Hepatocyte (in vitro differentiated cells): ENCODE results near the gene PLCB4. TPM values are rescaled to one million over a fixed set of nuclear protein-coding genes. Genes with fewer than 3 reads are reported as not detected.

Experiments
- DNase-seq: peaks from one replicate; pipeline ENCODE4 v3.0.0-alpha.2; 2016; ENCODE audit warnings: low spot score
- H2AFZ ChIP-seq: fragments of 200-600 bp; sonication (generic); 2 replicates; pipeline ENCODE4 v1.6.0; 2016; ENCODE audit warnings: antibody characterized with exemption, mild to moderate bottlenecking
- H3K27ac ChIP-seq: fragments of 200-600 bp; sonication (generic); 2 replicates; pipeline ENCODE4 v1.5.1; 2016; ENCODE audit warnings: mild to moderate bottlenecking
- H3K27me3 ChIP-seq: fragments of 200-600 bp; sonication (generic); 2 replicates; pipeline ENCODE4 v1.6.1; 2016
- H3K36me3 ChIP-seq: fragments of 200-600 bp; sonication (generic); replicated peaks from 2 replicates; pipeline ENCODE4 v1.5.1; 2016; ENCODE audit warnings: low read depth; ENCODE audit not compliant: insufficient read depth
- H3K4me1 ChIP-seq: fragments of 200-600 bp; sonication (generic); 2 replicates; pipeline ENCODE4 v1.5.1; 2016; ENCODE audit warnings: mild to moderate bottlenecking, moderate library complexity; ENCODE audit not compliant: insufficient read depth
- H3K4me2 ChIP-seq: fragments of 200-600 bp; sonication (generic); 2 replicates; pipeline ENCODE4 v1.6.0; 2016
- H3K4me3 ChIP-seq: fragments of 200-600 bp; sonication (generic); 2 replicates; pipeline ENCODE4 v1.5.1; 2016; ENCODE audit warnings: mild to moderate bottlenecking
- H3K79me2 ChIP-seq: fragments of 200-600 bp; sonication (generic); 2 replicates; pipeline ENCODE4 v1.6.0; 2017; ENCODE audit warnings: mild to moderate bottlenecking
- H3K9me2 ChIP-seq: fragments of 200-600 bp; sonication (generic); replicated peaks from 2 replicates; pipeline ENCODE4 v1.6.0; 2017; ENCODE audit warnings: mild to moderate bottlenecking; ENCODE audit not compliant: insufficient read depth
- H3K9me3 ChIP-seq: fragments of 200-600 bp; sonication (generic); 2 replicates; pipeline ENCODE4 v1.5.1; 2016; ENCODE audit warnings: low read depth, mild to moderate bottlenecking
- H4K20me1 ChIP-seq: fragments of 200-600 bp; sonication (generic); 2 replicates; pipeline ENCODE4 v1.6.0; 2016; ENCODE audit warnings: mild to moderate bottlenecking; ENCODE audit not compliant: insufficient read depth, poor library complexity, severe bottlenecking
- CTCF ChIP-seq: fragments of 200-600 bp; sonication (generic); IDR thresholded peaks from 2 replicates; pipeline ENCODE4 v1.5.1; 2016; ENCODE audit warnings: antibody characterized with exemption, mild to moderate bottlenecking; ENCODE audit not compliant: poor library complexity
- EZH2 ChIP-seq: fragments of 200-600 bp; sonication (generic); IDR thresholded peaks from 2 replicates; pipeline ENCODE4 v1.6.1; 2016; ENCODE audit warnings: antibody characterized with exemption, mild to moderate bottlenecking, borderline replicate concordance
- EZH2phosphoT487 ChIP-seq: fragments of 200-600 bp; sonication (generic); IDR thresholded peaks from one replicate; pipeline ENCODE4 v1.6.1; 2018; ENCODE audit warnings: antibody characterized with exemption, mild to moderate bottlenecking, low read depth, moderate library complexity; ENCODE audit not compliant: unreplicated experiment, severe bottlenecking
- WGBS: methylation state at CpG from one replicate; pipeline ENCODE4 v1.1.6; 2016; ENCODE audit warnings: low lambda C conversion rate; ENCODE audit errors: missing lambda C conversion rate; 5-methylcytosine and 5-hydroxymethylcytosine counted together
- polyA plus RNA-seq: library from polyadenylated mRNA; unstranded; fragments of >200 nt; fragmentation: Nextera tagmentation; extraction: Ambion mirVana; gene quantifications from 2 replicates; pipeline ENCODE4 v1.2.1, GENCODE V29; 2016
- total RNA-seq: library from RNA; depleted of rRNA; stranded (reverse); fragments of >200 nt; gene quantifications from 2 replicates; pipeline ENCODE4 v1.2.3, GENCODE V29; 2014

Gene PLCB4
- total and polyA plus RNA-seq, 2 experiments from 2014 or later, result 6.4 to 15.0 TPM

DNA sequence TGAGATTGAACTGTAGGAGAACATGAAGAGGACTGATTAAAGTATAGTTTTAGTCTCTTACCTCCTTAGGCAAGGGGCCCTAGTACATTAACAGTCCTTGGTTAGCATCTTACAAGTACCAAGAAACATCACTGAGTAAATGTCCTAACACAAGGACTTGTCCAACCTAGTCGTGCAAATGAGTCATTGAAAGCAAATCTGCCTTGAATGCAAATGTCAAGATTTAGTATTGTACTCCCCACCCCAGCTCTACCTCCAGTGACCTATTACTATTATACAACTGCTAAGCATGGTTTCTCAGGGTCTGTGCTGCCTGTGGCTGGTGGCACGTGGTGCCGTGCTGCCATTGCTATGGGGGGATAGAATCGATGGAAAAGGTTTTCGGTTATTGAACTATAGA, 138.4 kb downstream of the PLCB4 start:
- no peaks in the 10 kb centered on the region for H3K4me1 ChIP-seq
- H3K9me2 ChIP-seq, result no peaks in the 10 kb centered on the region
- H3K27me3 ChIP-seq, result no peaks in the 10 kb centered on the region
- no peaks in the 10 kb centered on the region for H4K20me1 ChIP-seq
- H3K4me2 ChIP-seq, result no peak overlapping the region
- no peak for DNase-seq
- H3K9me3 ChIP-seq, result no peaks in the 10 kb centered on the region
- no peak overlapping the region for H2AFZ ChIP-seq
- H3K79me2 ChIP-seq, result no peaks in the 10 kb centered on the region
- no peak for TF ChIP-seq EZH2phosphoT487
- TF ChIP-seq EZH2, result no peak
- TF ChIP-seq CTCF, result no peak
- H3K27ac ChIP-seq, result no peak overlapping the region
- WGBS, result 91% methylated on average over 5 of the region's 5 CpGs
- H3K36me3 ChIP-seq, result no peaks in the 10 kb centered on the region
- H3K4me3 ChIP-seq, result no peak overlapping the region

DNA sequence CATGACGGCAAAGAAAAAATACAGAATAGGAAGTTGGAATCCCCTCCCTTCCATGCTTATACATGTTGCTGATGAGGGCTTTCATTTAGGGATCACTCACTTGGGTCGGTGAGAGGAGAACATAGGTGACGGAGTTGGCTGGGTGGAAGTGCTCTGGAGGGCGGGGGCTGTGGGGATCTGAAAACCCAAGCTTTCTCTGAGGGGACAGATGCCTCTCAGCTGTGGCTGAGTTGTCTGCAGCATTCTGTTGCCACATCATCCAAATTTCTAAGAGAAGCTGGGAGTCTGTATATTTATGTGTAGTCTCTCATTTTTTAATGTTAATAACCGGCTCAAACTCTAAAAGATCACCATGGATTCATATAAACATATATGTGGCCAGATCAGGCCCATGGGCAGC, 141.5 kb downstream of the PLCB4 start:
- H3K4me2 ChIP-seq, result no peak overlapping the region
- no peak overlapping the region for H2AFZ ChIP-seq
- 96% methylated on average over 5 of the region's 5 CpGs for WGBS
- no peaks in the 10 kb centered on the region for H4K20me1 ChIP-seq
- no peak overlapping the region for H3K27ac ChIP-seq
- TF ChIP-seq CTCF (no peak), EZH2phosphoT487 (no peak), EZH2 (no peak)
- no peak for DNase-seq
- no peaks in the 10 kb centered on the region for H3K27me3 ChIP-seq
- H3K4me1 ChIP-seq, result no peaks in the 10 kb centered on the region
- H3K79me2 ChIP-seq, result no peaks in the 10 kb centered on the region
- no peak overlapping the region for H3K4me3 ChIP-seq
- no peaks in the 10 kb centered on the region for H3K9me3 ChIP-seq
- no peaks in the 10 kb centered on the region for H3K36me3 ChIP-seq
- H3K9me2 ChIP-seq, result no peaks in the 10 kb centered on the region

- Histone ChIP-seq H2AFZ (no peak overlapping the region), H3K9me3 (no peaks in the 10 kb centered on the region), H3K27me3 (no peaks in the 10 kb centered on the region), H3K27ac (no peak overlapping the region), H3K36me3 (no peaks in the 10 kb centered on the region), H3K9me2 (no peaks in the 10 kb centered on the region), H4K20me1 (no peaks in the 10 kb centered on the region), H3K4me2 (no peak overlapping the region), H3K79me2 (no peaks in the 10 kb centered on the region), H3K4me1 (no peaks in the 10 kb centered on the region), H3K4me3 (no peak overlapping the region)
- TF ChIP-seq CTCF (no peak), EZH2phosphoT487 (no peak)
- WGBS, result 43% methylated on average over 4 of the region's 4 CpGs
- no peak for DNase-seq
Observed at GRCh38 chr20:9211016-9211760, 142.3 kb downstream of the PLCB4 start.

- Histone ChIP-seq H3K4me2 (no peak overlapping the region), H3K27ac (no peak overlapping the region), H3K79me2 (no peaks in the 10 kb centered on the region), H2AFZ (no peak overlapping the region), H3K4me3 (no peak overlapping the region), H3K36me3 (no peaks in the 10 kb centered on the region), H3K9me2 (no peaks in the 10 kb centered on the region), H4K20me1 (no peaks in the 10 kb centered on the region), H3K9me3 (no peaks in the 10 kb centered on the region), H3K4me1 (no peaks in the 10 kb centered on the region), H3K27me3 (no peaks in the 10 kb centered on the region)
- WGBS, result 98% methylated on average over 2 of the region's 2 CpGs
- TF ChIP-seq CTCF (no peak), EZH2 (no peak), EZH2phosphoT487 (no peak)
- no peak for DNase-seq
Observed at GRCh38 chr20:9212735-9213134, 143.8 kb downstream of the PLCB4 start.
